ENCODE measurements around the gene PAPPA2. TPM values are rescaled to one million over a fixed set of nuclear protein-coding genes. Genes with fewer than 3 reads are reported as not detected.

The PAPPA2 gene
- total and polyA plus RNA-seq, 9 of the 15 experiments (the other 6 are each of a cell fraction or from before 2014, with no cell fraction given), result 0.01 to 0.15 (median 0.05) TPM; not detected in 2

GRCh38 chr1:176699821-176700220 lies 236.8 kb downstream of the PAPPA2 start (continued):
- TF ChIP-seq GTF2E2 (tag; IDR thresholded peaks at IDR 0.05), result no peak
- no peak for TF ChIP-seq ILF3 (IDR thresholded peaks at IDR 0.05; ENCODE audit: borderline replicate concordance)
- no peak for TF ChIP-seq ZNF395 (CRISPR knock-in tag; IDR thresholded peaks at IDR 0.05)

- no TSS peak for BruUV-seq (replicated peaks)
- TF ChIP-seq ATF7 (IDR thresholded peaks at IDR 0.05) (no peak), OTX1 (CRISPR knock-in tag; IDR thresholded peaks at IDR 0.05) (no peak), POLR3G (IDR thresholded peaks at IDR 0.05; ENCODE audit: extremely low read depth, insufficient read length, insufficient replicate concordance) (no peak), NCOA1 (IDR thresholded peaks at IDR 0.05; ENCODE audit: low read depth) (no peak), ZNF197 (CRISPR knock-in tag; IDR thresholded peaks at IDR 0.05; ENCODE audit: low read depth) (no peak), RERE (CRISPR knock-in tag; IDR thresholded peaks at IDR 0.05; ENCODE audit: borderline replicate concordance) (no peak), GTF2B (IDR thresholded peaks at IDR 0.05; ENCODE audit: extremely low read depth, insufficient read length) (no peak), KDM4B (IDR thresholded peaks at IDR 0.05; ENCODE audit: borderline replicate concordance in 2 of 2, low read depth in 1 of 2) (no peak), FOSL1 (tag; conservative IDR thresholded peaks at IDR 0.05) (no peak), WHSC1 (IDR thresholded peaks at IDR 0.05; ENCODE audit: low read length) (no peak)
Measured at GRCh38 chr1:176701151-176701866, 238.3 kb downstream of the PAPPA2 start.

More at GRCh38 chr1:176701151-176701866, 238.3 kb downstream of the PAPPA2 start:
- H3K27me3 ChIP-seq (ENCODE audit: control insufficient read depth in 2 of 2, insufficient read depth in 2 of 2, low read length in 2 of 2), result peaks cover 0 to 7% of the 10 kb centered on the region in 2 experiments; a peak in 2 of 5 replicates
- FAIRE-seq (no peak), ATAC-seq (no peak), DNase-seq (ENCODE audit: extremely low read depth in 1 of 4, low spot score in 3 of 4) (no peak)
- no peaks in the 10 kb centered on the region for H3K4me1 ChIP-seq (replicated peaks in 1 of 2; ENCODE audit: control insufficient read depth in 2 of 2, insufficient read depth in 2 of 2, low read length in 2 of 2)
- no peaks in the 10 kb centered on the region for H4K20me1 ChIP-seq (replicated peaks; ENCODE audit: control insufficient read depth, insufficient read depth, low read length)
- no peak overlapping the region for H3K4me3 ChIP-seq
- H3K27ac ChIP-seq (ENCODE audit: extremely low read depth, low read depth, low read length), result no peak overlapping the region
- WGBS (ENCODE audit: insufficient coverage, low coverage, missing lambda C conversion rate), result 5% methylated on average over 3 of the region's 3 CpGs
- ChIA-PET POLR2A (interaction anchor here (0.6 kb wide), 1 partner anchor 1409 kb away, joined by 3 read pairs; no protein-coding TSS in a partner anchor), CTCF (ENCODE audit: low intra/inter-chr PET ratio) (no interaction called here)
- no peak overlapping the region for H3K4me2 ChIP-seq (ENCODE audit: insufficient read depth, low read length)
- in situ Hi-C loops (cut with MboI), result no loop called here
- no peaks in the 10 kb centered on the region for H3K9me3 ChIP-seq (replicated peaks; ENCODE audit: control insufficient read depth, insufficient read depth, low read depth, low read length)
- no peaks in the 10 kb centered on the region for H3K36me3 ChIP-seq (ENCODE audit: control insufficient read depth, insufficient read depth, low read length)
- no peaks in the 10 kb centered on the region for H3K79me2 ChIP-seq (ENCODE audit: control insufficient read depth, insufficient read depth, low read length)
- H3K9me1 ChIP-seq (ENCODE audit: control insufficient read depth, insufficient read depth, low read length), result no peaks in the 10 kb centered on the region
- no peak overlapping the region for H3K9ac ChIP-seq (ENCODE audit: insufficient read depth in 1 of 2, low read depth in 2 of 2, low read length in 2 of 2)
- intact Hi-C loops (cut with micrococcal nuclease), result no loop called here
- no peak overlapping the region for H2AFZ ChIP-seq (ENCODE audit: low read depth, low read length)
